Upper lobe of left lung (tissue), 6 donors: Measurements from ENCODE around the gene ZNF772. TPM values are rescaled to one million over a fixed set of nuclear protein-coding genes. Genes with fewer than 3 reads are reported as not detected.

Source experiments
- ATAC-seq, 2 donors: fragments of 200-7000 bp; cut with Tn5 transposase; one replicate each; pipeline ENCODE4 v1.9.1; 2022; ENCODE audit warnings: mild to moderate bottlenecking in 2 of 2, moderate library complexity in 2 of 2; ENCODE audit not compliant: low FRiP score in 2 of 2
- DNase-seq, 2 donors: peaks; one replicate each; pipeline ENCODE4 v3.0.0-alpha.2; 2019 to 2020
- H3K27ac ChIP-seq, 4 donors: fragments of 200-600 bp; sonication (generic); one replicate each; pipeline ENCODE4 v1.5.1; 2016 to 2019
- H3K27me3 ChIP-seq, 4 donors: fragments of 200-600 bp; sonication (generic); one replicate each; pipeline ENCODE4 v1.5.1; 2017 to 2019
- H3K36me3 ChIP-seq, 4 donors: fragments of 200-600 bp; sonication (generic); one replicate each; pipeline ENCODE4 v1.5.1; 2016 to 2019
- H3K4me1 ChIP-seq, 4 donors: fragments of 200-600 bp; sonication (generic); one replicate each; pipeline ENCODE4 v1.5.1; 2018 to 2019
- H3K4me3 ChIP-seq, 4 donors: fragments of 200-600 bp; sonication (generic); one replicate each; pipeline ENCODE4 v1.5.1; 2017 to 2019; ENCODE audit warnings: mild to moderate bottlenecking in 2 of 4, moderate library complexity in 1 of 4
- H3K9me3 ChIP-seq, 4 donors: fragments of 200-600 bp; sonication (generic); one replicate each; pipeline ENCODE4 v1.5.1; 2018 to 2019
- CTCF ChIP-seq, 6 experiments: fragments of 450-650 bp in 4 of 6; fragments of 200-600 bp in 2 of 6; sonication (generic) in 2 of 6; IDR thresholded peaks; one replicate each; pipeline ENCODE4 v1.5.1; 2016 to 2019; ENCODE audit warnings: antibody characterized with exemption in 6 of 6
- EP300 ChIP-seq, 4 donors: sonication (generic); formaldehyde crosslinking; IDR thresholded peaks; one replicate each; pipeline ENCODE4 v1.5.1; 2017; ENCODE audit warnings: antibody characterized with exemption in 4 of 4, control low read depth in 2 of 4
- POLR2A ChIP-seq, 4 donors: fragments of 450-650 bp; IDR thresholded peaks; one replicate each; pipeline ENCODE4 v1.5.1; 2016 to 2017; ENCODE audit warnings: antibody characterized with exemption in 4 of 4, mild to moderate bottlenecking in 2 of 4
- POLR2AphosphoS5 ChIP-seq, 2 donors: sonication (generic); formaldehyde crosslinking; IDR thresholded peaks; one replicate each; pipeline ENCODE4 v1.5.1; 2017; ENCODE audit warnings: antibody characterized with exemption in 2 of 2
- WGBS, 2 donors: methylation state at CpG; one replicate each; pipeline ENCODE4 v1.1.5; 2017 to 2018; 5-methylcytosine and 5-hydroxymethylcytosine counted together
- total RNA-seq, 6 donors: library from RNA; depleted of rRNA in 4 of 6; stranded (reverse); fragments of >200 nt in 4 of 6; gene quantifications; one replicate each; pipeline versions ENCODE4 v1.1.0 to v1.2.1, GENCODE V29; 2016 to 2021
- donor health status: DM: no; HTN: no; CAD: no; lungs with moderate emphysema.
- donor health status: DM: no; HTN: yes; CAD: no; lungs with severe emphysema.

ZNF772 gene
- total RNA-seq, 6 donors from 2014 or later: 4.3 to 17.3 (median 6.8) TPM

DNA sequence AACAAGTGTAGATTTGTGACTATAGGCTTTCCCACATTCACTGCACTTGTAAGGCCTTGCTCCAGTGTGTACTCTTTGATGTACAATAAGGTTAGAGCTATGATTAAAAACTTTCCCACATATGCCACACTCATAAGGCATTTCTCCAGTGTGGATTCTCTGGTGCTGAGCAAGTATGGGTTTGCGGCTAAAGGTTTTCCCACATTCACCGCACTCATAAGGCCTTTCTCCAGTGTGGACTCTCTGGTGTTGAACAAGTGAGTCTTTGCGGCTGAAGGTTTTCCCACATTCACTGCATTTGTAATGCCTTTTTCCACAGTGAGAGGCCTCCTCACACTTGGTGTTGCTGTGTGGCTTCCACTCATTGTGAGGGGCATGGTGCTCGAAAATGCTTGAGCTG lies 3.7 kb downstream of the ZNF772 start:
- H3K9me3 ChIP-seq: peaks cover 72 to 89% (median 87%) of the 10 kb centered on the region in 4 donors
- peaks cover 7 to 14% (median 9%) of the 10 kb centered on the region in 4 donors for H3K4me1 ChIP-seq
- H3K27ac ChIP-seq: no peak overlapping the region
- ATAC-seq: no peak
- H3K36me3 ChIP-seq: peaks cover 4 to 36% (median 29%) of the 10 kb centered on the region in 4 donors
- TF ChIP-seq POLR2A (IDR thresholded peaks at IDR 0.05) (no peak), EP300 (IDR thresholded peaks at IDR 0.05) (no peak), POLR2AphosphoS5 (IDR thresholded peaks at IDR 0.05) (no peak), CTCF (IDR thresholded peaks at IDR 0.05) (no peak)
- no peak for DNase-seq
- no peak overlapping the region for H3K4me3 ChIP-seq
- no peaks in the 10 kb centered on the region for H3K27me3 ChIP-seq
- WGBS, 2 donors: 92 to 100% methylated on average over 4 of the region's 4 CpGs

DNA sequence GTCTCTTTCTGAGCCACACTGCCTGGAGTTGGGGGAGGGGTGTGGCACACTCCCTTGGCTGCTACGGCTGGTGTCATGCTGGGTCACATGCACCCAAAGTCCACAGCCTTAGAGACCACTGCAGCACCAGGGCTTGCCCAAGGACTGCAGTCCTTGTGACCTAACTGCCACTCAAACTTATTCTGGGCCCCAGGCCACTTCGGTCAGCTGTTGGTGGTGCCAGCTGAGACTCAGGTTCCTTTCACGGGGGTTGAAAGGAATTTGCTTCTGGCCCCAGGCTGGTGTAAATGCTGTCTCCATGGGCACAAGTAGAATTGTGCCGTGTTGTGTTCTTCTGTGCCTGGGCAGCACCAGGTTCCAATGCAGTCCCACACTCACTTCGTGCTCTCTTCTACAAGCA lies 10.9 kb downstream of the ZNF772 start:
- no peak overlapping the region for H3K4me3 ChIP-seq
- peaks cover 59 to 90% (median 80%) of the 10 kb centered on the region in 4 donors for H3K9me3 ChIP-seq
- TF ChIP-seq CTCF (IDR thresholded peaks at IDR 0.05) (no peak), POLR2AphosphoS5 (IDR thresholded peaks at IDR 0.05) (no peak), POLR2A (IDR thresholded peaks at IDR 0.05) (no peak), EP300 (IDR thresholded peaks at IDR 0.05) (no peak)
- WGBS, 2 donors: 95 to 100% methylated on average over 3 to 5 of the region's 5 CpGs
- no peak for ATAC-seq
- H3K27ac ChIP-seq: no peak overlapping the region
- no peak for DNase-seq
- no peaks in the 10 kb centered on the region for H3K27me3 ChIP-seq
- H3K36me3 ChIP-seq: peaks cover 0 to 9% (median 6%) of the 10 kb centered on the region in 4 donors
- H3K4me1 ChIP-seq: no peaks in the 10 kb centered on the region

DNA sequence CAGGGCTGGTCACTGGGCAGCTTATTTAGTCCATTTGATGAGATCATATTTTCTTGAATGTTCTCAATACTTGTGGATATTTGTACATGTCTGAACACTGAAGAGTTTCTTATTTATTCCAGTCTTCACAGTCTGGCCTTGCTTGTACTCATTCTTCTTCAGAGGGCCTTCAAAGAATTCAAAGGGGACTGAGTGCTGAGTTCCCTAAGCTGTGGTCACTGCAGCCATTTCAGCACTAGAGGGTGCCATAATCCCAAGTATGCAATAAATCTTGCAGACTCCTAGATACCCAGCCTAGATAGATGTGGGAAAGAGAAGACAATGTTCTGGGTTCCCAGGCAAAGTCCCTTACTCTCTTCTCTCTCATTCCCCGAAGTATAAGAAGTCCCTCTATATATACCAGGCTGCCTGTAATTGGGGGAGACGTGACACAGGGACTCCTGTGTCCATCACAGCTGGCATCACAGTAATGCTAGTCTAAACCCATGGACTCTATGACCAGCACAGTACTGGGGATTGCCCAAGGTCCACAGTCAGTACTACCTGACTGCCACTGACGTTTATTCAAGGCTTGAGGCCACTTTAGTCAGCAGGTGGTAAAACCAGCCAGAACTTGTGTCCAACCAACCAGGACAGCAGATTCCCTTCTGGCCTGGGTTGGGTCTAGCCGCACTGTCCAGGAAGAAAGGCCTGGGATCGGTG lies 11.5 kb downstream of the ZNF772 start:
- H3K4me3 ChIP-seq: no peak overlapping the region
- TF ChIP-seq CTCF (IDR thresholded peaks at IDR 0.05) (no peak), EP300 (IDR thresholded peaks at IDR 0.05) (no peak), POLR2AphosphoS5 (IDR thresholded peaks at IDR 0.05) (no peak), POLR2A (IDR thresholded peaks at IDR 0.05) (no peak)
- no peaks in the 10 kb centered on the region for H3K27me3 ChIP-seq
- no peaks in the 10 kb centered on the region for H3K4me1 ChIP-seq
- H3K36me3 ChIP-seq: peaks cover 0 to 9% (median 6%) of the 10 kb centered on the region in 4 donors
- peaks cover 57 to 85% (median 78%) of the 10 kb centered on the region in 4 donors for H3K9me3 ChIP-seq
- DNase-seq (no peak), ATAC-seq (no peak)
- 82 to 85% methylated on average over 5 of the region's 5 CpGs for WGBS, 2 donors
- no peak overlapping the region for H3K27ac ChIP-seq

DNA sequence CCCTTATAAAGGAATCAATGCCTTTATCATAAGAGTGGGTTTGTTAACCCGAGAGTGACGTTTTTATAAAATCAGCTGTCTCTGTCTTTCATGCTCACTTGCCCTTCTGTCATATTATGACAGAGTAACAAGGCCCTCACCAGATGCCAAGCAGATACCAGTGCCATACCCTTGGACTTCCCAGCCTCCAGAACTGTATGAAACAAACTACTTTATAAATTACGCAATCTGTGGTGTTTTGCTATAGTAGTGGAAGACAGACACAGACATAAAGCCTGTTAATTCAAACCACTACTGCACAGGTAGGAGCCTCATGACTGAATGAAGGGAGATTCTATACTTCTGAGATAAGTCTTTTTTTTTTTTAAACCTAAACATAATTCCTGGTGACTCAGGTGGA lies 25.1 kb downstream of the ZNF772 start:
- ATAC-seq (no peak), DNase-seq (no peak)
- 94 to 96% methylated on average over 3 of the region's 3 CpGs for WGBS, 2 donors
- H3K27ac ChIP-seq: no peak overlapping the region
- TF ChIP-seq EP300 (IDR thresholded peaks at IDR 0.05) (no peak), POLR2A (IDR thresholded peaks at IDR 0.05) (no peak), POLR2AphosphoS5 (IDR thresholded peaks at IDR 0.05) (no peak), CTCF (IDR thresholded peaks at IDR 0.05) (no peak)
- peaks cover 14 to 54% (median 29%) of the 10 kb centered on the region in 4 donors for H3K9me3 ChIP-seq
- no peaks in the 10 kb centered on the region for H3K36me3 ChIP-seq
- H3K4me1 ChIP-seq: no peaks in the 10 kb centered on the region
- H3K4me3 ChIP-seq: no peak overlapping the region
- no peaks in the 10 kb centered on the region for H3K27me3 ChIP-seq
